ENCODE measurements around the gene FREY1.

- TF ChIP-seq TGIF2 (CRISPR knock-in tag; IDR thresholded peaks at IDR 0.05) (no peak), ZZZ3 (CRISPR knock-in tag; IDR thresholded peaks at IDR 0.05; ENCODE audit: borderline replicate concordance) (no peak), ZNF7 (CRISPR knock-in tag; IDR thresholded peaks at IDR 0.05) (no peak)
Observed at GRCh38 chr11:45931739-45932138, 24.7 kb upstream of the FREY1 start.
